Measurements from ENCODE around the gene FMC1. TPM values are rescaled to one million over a fixed set of nuclear protein-coding genes. Genes with fewer than 3 reads are reported as not detected.
"Not testable (repeated sequence)": the region's sequence is repeated elsewhere in the genome, so short reads cannot be mapped to it uniquely, and the experiment has no call there.

The FMC1 gene
- total RNA-seq, 2 experiments from 2014 or later = 0.89 to 1.2 TPM

DNA sequence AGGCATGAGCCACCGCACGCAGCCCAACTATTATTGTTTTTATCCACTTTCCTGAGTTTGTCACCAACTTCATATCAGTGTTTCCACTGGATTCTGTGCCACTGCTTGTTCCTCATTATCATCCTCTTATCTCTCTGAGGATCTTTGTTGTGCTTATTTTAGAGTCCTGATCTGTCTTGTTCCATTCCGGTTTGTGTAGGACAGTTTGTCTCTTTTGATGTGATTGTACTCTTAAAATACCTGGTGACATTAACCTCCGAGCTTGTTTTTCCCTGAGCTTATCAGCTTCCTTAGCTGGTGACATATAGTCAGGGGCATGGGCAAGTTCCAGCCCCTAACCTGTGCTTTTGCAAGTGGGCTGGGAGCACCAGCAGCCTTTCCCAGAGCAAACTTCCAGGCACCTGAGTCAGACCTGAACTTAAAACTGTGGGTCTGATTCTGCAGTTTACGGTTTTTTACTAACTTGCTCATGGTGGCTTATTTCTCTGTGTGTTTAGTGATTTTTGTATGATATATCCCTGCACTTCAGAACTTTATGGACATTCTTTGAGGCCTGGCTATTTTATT lies 23.1 kb upstream of the FMC1 start:
- Histone ChIP-seq H3K4me1 (ENCODE audit: insufficient read depth, low read length) (no peaks in the 10 kb centered on the region), H3K27ac (ENCODE audit: low read depth in 1 of 2, low read length in 2 of 2) (no peak overlapping the region), H3K27me3 (ENCODE audit: control insufficient read depth in 1 of 2, insufficient read depth in 2 of 2, low read length in 2 of 2) (no peaks in the 10 kb centered on the region), H3K9me3 (ENCODE audit: control insufficient read depth in 1 of 2, insufficient read depth in 1 of 2, low read length in 2 of 2) (no peaks in the 10 kb centered on the region), H3K4me3 (ENCODE audit: low read length) (no peak overlapping the region), H3K36me3 (ENCODE audit: insufficient read depth, low read length) (no peaks in the 10 kb centered on the region)
- ATAC-seq (ENCODE audit: poor library complexity) = no peak
- TF ChIP-seq, protein P1, sequence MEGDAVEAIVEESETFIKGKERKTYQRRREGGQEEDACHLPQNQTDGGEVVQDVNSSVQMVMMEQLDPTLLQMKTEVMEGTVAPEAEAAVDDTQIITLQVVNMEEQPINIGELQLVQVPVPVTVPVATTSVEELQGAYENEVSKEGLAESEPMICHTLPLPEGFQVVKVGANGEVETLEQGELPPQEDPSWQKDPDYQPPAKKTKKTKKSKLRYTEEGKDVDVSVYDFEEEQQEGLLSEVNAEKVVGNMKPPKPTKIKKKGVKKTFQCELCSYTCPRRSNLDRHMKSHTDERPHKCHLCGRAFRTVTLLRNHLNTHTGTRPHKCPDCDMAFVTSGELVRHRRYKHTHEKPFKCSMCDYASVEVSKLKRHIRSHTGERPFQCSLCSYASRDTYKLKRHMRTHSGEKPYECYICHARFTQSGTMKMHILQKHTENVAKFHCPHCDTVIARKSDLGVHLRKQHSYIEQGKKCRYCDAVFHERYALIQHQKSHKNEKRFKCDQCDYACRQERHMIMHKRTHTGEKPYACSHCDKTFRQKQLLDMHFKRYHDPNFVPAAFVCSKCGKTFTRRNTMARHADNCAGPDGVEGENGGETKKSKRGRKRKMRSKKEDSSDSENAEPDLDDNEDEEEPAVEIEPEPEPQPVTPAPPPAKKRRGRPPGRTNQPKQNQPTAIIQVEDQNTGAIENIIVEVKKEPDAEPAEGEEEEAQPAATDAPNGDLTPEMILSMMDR (IDR thresholded peaks at IDR 0.05) = no peak
- Mint-ChIP-seq H3K27ac (no peak overlapping the region), H3K36me3 (ENCODE audit: low read depth) (no peaks in the 10 kb centered on the region), H3K9me3 (no peaks in the 10 kb centered on the region), H3K4me3 (no peak overlapping the region), H3K27me3 (no peaks in the 10 kb centered on the region), H3K4me1 (ENCODE audit: low read depth) (no peaks in the 10 kb centered on the region)
- ChIA-PET POLR2A (no interaction called here), CTCF (no interaction called here)
- no peak for DNase-seq
- intact Hi-C loops (cut with DNase I, micrococcal nuclease) = no loop called here

DNA sequence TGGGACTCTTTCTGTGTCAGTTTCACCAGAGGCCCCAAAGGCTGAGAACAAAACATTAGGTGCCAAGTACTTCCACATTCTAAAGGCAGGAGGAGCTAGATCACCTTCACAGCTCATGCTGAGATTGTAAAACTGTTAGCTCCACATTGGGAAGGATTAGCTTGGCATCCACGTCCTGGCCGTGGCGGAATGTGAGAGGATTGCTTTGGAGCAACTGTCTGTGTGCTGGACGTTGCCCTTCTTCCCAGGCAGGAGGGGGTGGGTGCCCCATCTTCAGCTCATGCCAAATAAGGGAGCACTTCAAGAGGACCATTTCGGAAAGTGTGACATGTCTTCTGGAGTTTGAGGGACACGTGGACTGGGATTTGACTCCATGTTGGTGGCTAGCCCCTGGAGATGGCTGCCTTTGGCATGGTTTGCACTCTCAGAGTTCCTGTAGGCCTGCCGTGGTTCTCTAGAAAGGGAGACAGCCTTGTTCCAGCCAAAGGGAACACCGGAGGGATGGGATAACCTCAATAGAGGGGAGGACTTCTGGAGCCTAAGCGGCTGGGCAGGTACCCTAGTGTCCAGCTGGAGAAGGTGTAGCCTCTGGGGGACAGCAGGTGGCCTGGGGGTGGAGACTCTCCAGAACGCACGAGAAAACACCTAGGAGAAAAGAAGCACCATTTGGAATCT lies 19.9 kb upstream of the FMC1 start:
- Histone ChIP-seq H3K27ac (ENCODE audit: low read depth in 1 of 2, low read length in 2 of 2) (no peak overlapping the region), H3K36me3 (ENCODE audit: insufficient read depth, low read length) (no peaks in the 10 kb centered on the region), H3K27me3 (ENCODE audit: control insufficient read depth in 1 of 2, insufficient read depth in 2 of 2, low read length in 2 of 2) (no peaks in the 10 kb centered on the region), H3K4me1 (ENCODE audit: insufficient read depth, low read length) (no peaks in the 10 kb centered on the region), H3K4me3 (ENCODE audit: low read length) (no peak overlapping the region), H3K9me3 (ENCODE audit: control insufficient read depth in 1 of 2, insufficient read depth in 1 of 2, low read length in 2 of 2) (no peaks in the 10 kb centered on the region)
- H3K4me1 Mint-ChIP-seq (ENCODE audit: low read depth) = no peaks in the 10 kb centered on the region
- no peaks in the 10 kb centered on the region for H3K27me3 Mint-ChIP-seq
- DNase-seq = peak in 2 of 14 experiments; percentile 6 to 18
- H3K9me3 Mint-ChIP-seq = no peaks in the 10 kb centered on the region
- intact Hi-C loops (cut with DNase I, micrococcal nuclease) = no loop called here
- H3K27ac Mint-ChIP-seq = no peak overlapping the region
- POLR2A ChIA-PET = no interaction called here
- CTCF ChIA-PET = interaction anchor here (0.5 kb wide), 1 partner anchor 61 kb away, joined by 3 read pairs; no protein-coding TSS in a partner anchor
- no peak overlapping the region for H3K4me3 Mint-ChIP-seq
- ATAC-seq (ENCODE audit: poor library complexity) = no peak
- H3K36me3 Mint-ChIP-seq (ENCODE audit: low read depth) = no peaks in the 10 kb centered on the region
- TF ChIP-seq, protein P1 (IDR thresholded peaks at IDR 0.05) = no peak

DNA sequence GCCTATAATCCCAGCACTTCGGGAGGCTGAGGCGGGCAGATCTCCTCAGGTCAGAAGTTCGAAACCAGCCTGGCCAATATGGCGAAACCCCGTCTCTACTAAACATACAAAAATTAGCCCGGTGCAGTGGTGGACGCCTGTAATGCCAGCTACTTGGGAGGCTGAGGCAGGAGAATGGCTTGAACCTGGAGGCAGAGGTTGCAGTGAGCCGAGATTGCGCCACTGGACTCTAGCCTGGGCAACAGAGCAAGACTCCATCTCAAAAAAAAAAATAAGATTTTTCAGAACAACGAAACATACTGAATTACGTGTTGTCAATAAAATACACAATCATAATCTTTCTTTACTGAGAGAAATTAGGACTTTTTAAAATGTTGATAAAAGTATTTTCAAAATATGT lies 16.4 kb upstream of the FMC1 start:
- CTCF ChIA-PET; H3K4me1 Mint-ChIP-seq (ENCODE audit: low read depth); H3K4me3 ChIP-seq (ENCODE audit: low read length); H3K9me3 Mint-ChIP-seq; H3K9me3 ChIP-seq (ENCODE audit: control insufficient read depth in 1 of 2, insufficient read depth in 1 of 2, low read length in 2 of 2); POLR2A ChIA-PET; H3K27me3 ChIP-seq (ENCODE audit: control insufficient read depth in 1 of 2, insufficient read depth in 2 of 2, low read length in 2 of 2); ATAC-seq (ENCODE audit: poor library complexity); H3K27ac ChIP-seq (ENCODE audit: low read depth in 1 of 2, low read length in 2 of 2); H3K4me3 Mint-ChIP-seq; H3K27me3 Mint-ChIP-seq; H3K36me3 ChIP-seq (ENCODE audit: insufficient read depth, low read length); H3K36me3 Mint-ChIP-seq (ENCODE audit: low read depth); DNase-seq; H3K4me1 ChIP-seq (ENCODE audit: insufficient read depth, low read length); intact Hi-C loops (cut with DNase I, micrococcal nuclease); H3K27ac Mint-ChIP-seq: not testable (repeated sequence)

DNA sequence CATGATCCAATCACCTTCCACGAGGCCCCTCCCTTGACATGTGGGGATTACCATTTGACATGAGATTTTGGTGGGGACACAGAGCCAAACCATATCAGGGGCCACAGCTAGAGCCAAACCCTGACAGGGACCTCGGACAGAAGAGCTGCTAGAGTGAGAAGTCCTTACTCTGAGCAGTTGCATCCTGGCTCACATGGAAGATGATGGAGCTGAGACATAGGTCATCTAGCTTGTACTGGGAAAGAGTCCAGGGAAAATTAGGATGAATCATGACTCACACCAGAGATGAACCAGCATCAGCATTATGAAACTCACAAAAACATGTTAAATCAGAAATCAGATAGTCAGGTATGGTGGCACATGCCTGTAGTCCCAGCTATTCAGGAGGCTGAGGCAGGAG lies 12.8 kb upstream of the FMC1 start:
- no peaks in the 10 kb centered on the region for H3K9me3 ChIP-seq (ENCODE audit: control insufficient read depth in 1 of 2, insufficient read depth in 1 of 2, low read length in 2 of 2)
- H3K36me3 ChIP-seq (ENCODE audit: insufficient read depth, low read length) = no peaks in the 10 kb centered on the region
- H3K27ac Mint-ChIP-seq = no peak overlapping the region
- no peaks in the 10 kb centered on the region for H3K36me3 Mint-ChIP-seq (ENCODE audit: low read depth)
- ChIA-PET POLR2A (interaction anchor here (1.3 to 1.6 kb wide), 2 partner anchors 11 to 31 kb away, joined by 4 to 6 read pairs; partner anchors contain the start of gene LUC7L2), CTCF (no interaction called here)
- H3K9me3 Mint-ChIP-seq = no peaks in the 10 kb centered on the region
- no peaks in the 10 kb centered on the region for H3K4me1 ChIP-seq (ENCODE audit: insufficient read depth, low read length)
- H3K27me3 ChIP-seq (ENCODE audit: control insufficient read depth in 1 of 2, insufficient read depth in 2 of 2, low read length in 2 of 2) = no peaks in the 10 kb centered on the region
- no peak for ATAC-seq (ENCODE audit: poor library complexity)
- H3K27ac ChIP-seq (ENCODE audit: low read depth in 1 of 2, low read length in 2 of 2) = no peak overlapping the region
- peaks cover 16% of the 10 kb centered on the region for H3K4me1 Mint-ChIP-seq (ENCODE audit: low read depth)
- DNase-seq = no peak
- no peak overlapping the region for H3K4me3 Mint-ChIP-seq
- intact Hi-C loops (cut with DNase I, micrococcal nuclease) = no loop called here
- TF ChIP-seq, protein P1 (IDR thresholded peaks at IDR 0.05) = no peak
- H3K27me3 Mint-ChIP-seq = no peaks in the 10 kb centered on the region
- no peak overlapping the region for H3K4me3 ChIP-seq (ENCODE audit: low read length)

All from CD4-positive, alpha-beta T cell (primary cell).